ENCODE results near the gene C19orf25.

Gene C19orf25

DNA sequence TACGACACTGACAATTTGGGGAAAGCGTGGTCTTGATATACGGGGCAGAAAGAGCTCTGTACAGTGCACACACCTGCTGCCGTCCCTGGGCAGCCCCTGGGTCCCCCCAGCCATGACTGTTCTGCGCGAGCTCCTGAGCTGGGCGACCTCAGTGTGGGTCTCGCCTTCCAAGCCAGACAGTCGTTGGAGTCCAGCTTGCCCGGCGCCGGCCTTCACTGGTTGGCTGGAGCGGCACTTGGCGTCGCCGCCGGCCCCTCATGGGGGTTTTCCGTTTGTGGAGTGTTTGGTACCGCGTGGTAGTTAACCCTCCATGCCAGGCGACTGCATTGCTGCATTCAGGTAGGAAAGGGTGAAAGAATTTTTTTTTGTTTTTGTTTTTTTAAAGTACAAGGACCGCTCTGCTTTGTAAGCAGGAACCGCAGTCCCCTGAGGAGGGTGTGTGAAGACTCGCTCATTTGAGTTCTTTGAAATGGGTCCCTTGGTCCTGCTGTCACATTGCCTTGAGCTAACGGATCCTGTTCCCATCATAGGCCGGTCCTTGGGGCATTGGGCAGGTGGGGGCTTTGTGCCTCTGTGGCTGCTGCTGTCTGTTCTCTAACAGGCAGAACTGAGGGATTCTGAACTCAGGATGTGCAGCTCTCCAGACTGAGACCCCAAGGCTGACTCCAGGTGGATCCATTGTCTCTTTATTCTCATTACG lies 51.6 kb downstream of the C19orf25 start:
- no peak for DNase-seq

DNA sequence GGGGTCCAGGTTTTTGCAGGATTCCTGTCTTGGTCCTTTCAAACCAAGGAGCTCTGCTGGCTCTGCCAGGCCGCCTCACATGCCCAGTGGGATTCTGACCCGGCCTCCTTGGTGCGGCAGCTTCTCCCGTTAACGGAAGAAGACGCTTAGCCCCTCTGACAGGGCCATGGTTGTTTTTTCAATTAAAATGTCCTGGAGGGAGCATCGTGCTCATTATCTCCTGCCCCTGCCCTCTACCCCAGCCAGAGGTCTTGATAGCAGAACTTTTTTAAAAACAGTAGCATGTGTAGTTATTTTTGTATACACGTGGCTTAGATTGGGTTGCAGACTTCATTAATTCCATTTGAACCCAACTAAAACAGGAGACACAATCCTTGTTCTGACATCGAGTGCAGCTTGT lies 52.3 kb downstream of the C19orf25 start:
- DNase-seq: no peak

DNA sequence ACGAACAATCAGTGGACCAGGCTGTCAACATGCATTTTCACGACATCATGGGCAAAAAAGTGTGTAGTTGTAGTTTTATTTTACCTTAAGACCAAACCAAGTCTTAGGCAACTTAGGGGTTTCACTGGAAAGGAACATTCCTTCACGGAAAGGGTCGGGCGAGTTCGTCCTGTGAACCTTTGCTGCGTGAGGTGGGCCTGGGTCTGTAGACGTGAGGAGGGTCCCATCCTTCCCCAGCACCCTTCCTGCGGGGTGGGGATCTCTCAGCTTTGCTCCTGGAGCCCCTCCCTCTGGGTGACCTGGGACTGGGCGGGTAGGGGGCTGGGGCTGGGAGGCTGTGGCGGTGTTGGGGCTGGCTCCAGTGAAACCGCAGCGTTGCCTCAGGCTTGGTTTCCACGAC lies 53.1 kb downstream of the C19orf25 start:
- DNase-seq: no peak

DNA sequence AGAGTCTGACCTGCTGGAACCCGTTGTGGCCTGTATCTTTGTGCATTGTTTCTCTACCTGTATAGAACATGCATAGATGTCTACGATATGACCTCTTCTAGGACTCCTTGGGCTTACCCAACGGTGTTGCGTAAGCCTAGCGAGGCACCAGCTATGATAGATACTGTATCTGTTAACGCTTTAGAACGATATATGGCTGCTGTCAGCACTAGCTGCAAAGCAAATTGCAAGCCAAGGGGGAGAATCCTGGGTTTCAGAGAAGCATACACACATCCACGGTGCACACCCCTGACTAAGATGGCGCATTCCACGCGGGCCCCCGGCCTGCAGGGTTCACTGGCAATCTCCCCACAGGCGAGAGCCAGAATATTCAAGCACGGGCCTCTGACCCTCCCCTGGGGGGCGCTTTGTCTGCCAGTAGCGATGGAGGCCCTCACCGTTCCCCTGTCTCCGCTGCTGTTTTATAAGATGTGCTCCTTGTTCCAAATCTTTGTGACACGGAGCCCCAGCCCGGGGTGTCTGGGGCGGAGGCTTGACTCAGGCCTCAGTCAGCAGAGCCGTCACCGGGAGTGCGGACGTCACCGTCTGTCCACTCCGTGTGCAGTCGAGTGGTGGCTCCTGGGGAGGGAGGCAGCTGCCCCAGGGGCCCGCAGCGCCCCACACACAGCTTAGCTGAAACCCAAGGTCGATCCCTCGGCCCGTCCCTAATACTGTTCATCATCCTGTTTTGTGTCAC lies 53.7 kb downstream of the C19orf25 start:
- DNase-seq: no peak

DNA sequence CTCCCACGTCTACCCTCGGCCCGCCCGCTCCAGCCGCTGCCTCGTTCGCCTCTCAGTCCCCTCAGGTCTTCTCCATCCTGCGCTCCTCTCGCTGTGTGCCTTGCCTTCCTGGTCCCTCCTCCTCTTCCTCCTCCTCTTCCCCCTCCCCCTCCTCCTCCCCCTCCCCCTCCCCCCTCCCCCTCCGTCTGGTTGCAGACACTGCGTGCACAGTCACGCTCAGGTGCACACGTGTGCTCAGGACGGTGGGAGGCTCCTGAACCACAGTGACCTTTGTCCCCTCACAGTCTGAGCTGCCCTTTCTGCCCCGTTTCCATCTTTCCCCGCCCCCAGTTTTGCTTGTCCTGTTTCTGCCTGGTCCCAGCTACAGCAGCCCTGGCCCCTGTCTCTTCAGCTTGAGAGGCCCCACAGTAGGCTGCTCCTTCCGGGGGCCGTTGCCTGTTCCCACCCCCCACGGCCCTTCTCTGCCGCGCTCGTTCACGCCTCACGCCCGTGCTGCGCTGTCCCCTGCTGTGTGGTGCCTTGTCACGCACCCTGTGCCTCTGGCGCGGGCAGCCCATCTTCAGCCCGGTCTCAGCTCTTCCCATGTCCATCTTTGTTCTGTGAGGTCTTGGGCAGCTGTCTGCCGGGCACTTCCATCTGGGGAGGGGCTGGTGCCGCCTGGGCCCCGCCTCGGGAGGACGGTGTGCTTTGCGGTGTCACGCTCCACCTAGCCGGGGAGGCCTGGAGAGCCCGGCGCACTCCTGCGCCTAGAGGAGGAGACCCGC lies 54.6 kb downstream of the C19orf25 start:
- no peak for DNase-seq

DNA sequence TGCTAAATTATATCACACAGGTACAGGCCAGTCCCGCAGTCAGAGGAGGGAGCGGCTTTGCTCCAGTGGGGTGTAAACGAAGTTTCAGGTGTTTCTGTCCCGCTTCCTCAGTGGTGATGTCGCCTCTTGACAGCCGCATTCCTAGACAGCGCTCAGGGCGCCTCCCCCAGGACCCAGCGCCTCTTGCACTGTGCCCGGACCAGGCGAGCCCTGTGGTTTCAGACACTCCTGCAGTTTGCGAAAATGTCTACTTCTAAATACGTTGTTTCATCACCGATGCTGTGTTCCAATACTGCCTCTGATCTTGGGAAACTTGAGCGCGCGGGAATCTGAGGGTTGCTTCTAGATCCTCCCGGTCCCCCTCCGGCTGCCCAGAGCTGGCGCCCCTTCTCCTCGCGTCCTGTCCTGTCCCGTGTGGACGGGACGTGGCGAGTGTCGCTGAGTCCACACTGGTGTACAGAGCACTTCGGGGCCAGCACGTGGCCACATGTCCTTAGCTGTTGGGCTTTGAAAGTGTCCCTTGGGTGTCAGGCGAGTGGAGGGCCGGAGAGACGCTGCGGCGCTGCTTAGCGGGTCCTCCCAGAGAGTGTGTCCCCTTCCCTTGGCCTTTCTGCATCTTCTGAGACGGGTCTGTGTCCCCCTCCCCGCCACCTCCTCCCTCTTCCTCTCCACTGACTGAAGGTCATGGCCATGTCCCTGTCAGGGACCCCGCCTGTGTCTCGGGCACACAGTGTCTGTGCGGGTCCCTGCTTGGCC lies 55.4 kb downstream of the C19orf25 start:
- no peak for DNase-seq

Measured in NCI-H524 treated with DMSO at 0.1 percent for 48 hours (cell line).